GM12878 (cell line): ENCODE measurements around the gene HSP90AB1. TPM values are rescaled to one million over a fixed set of nuclear protein-coding genes. Genes with fewer than 3 reads are reported as not detected.
A peak's percentile ranks its signal among the peaks of the same experiment; 100 is the strongest.

Source experiments
- CBFB ChIP-seq: IDR thresholded peaks from 2 replicates; pipeline ENCODE4 v1.6.1; 2016; ENCODE audit warnings: antibody characterized with exemption, low read depth
- CBX5 ChIP-seq: sonication (generic); IDR thresholded peaks from 2 replicates; pipeline ENCODE4 v1.6.1; 2016; ENCODE audit warnings: low read depth, moderate library complexity, mild to moderate bottlenecking, inconsistent platforms
- CHD2 ChIP-seq: IDR thresholded peaks from 2 replicates; pipeline ENCODE4 v1.6.1; 2011; ENCODE audit warnings: low read depth, low read length, improper control_type of control experiment, borderline replicate concordance
- HDGF ChIP-seq: fragments of 450-650 bp; IDR thresholded peaks from 2 replicates; pipeline ENCODE4 v1.6.1; 2016; ENCODE audit warnings: antibody characterized with exemption
- IRF3 ChIP-seq: fragments of 450-650 bp; IDR thresholded peaks from 2 replicates; pipeline ENCODE4 v1.6.1; 2014; ENCODE audit warnings: mild to moderate bottlenecking
- NFXL1 ChIP-seq: fragments of 450-650 bp; IDR thresholded peaks from 2 replicates; pipeline ENCODE4 v1.6.1; 2017; ENCODE audit warnings: antibody characterized with exemption, mild to moderate bottlenecking, borderline replicate concordance
- NFYA ChIP-seq: IDR thresholded peaks from 2 replicates; pipeline ENCODE4 v1.6.1; 2011; ENCODE audit warnings: low read depth, mild to moderate bottlenecking, low read length, improper control_type of control experiment, borderline replicate concordance
- RBBP5 ChIP-seq: fragments of 200-600 bp; sonication (generic); conservative IDR thresholded peaks from 2 replicates; pipeline ENCODE4 v1.6.1; 2016
- SMAD5 ChIP-seq: IDR thresholded peaks from 2 replicates; pipeline ENCODE4 v1.6.1; 2016; ENCODE audit warnings: antibody characterized with exemption, low read depth
- SMC3 ChIP-seq: IDR thresholded peaks from 2 replicates; pipeline ENCODE4 v1.6.1; 2011; ENCODE audit warnings: low read length, improper control_type of control experiment, borderline replicate concordance
- SUZ12 ChIP-seq: fragments of 200-600 bp; sonication (generic); IDR thresholded peaks from one replicate; pipeline ENCODE4 v1.6.1; 2018; ENCODE audit warnings: antibody characterized with exemption, mild to moderate bottlenecking; ENCODE audit not compliant: unreplicated experiment
- TAF1 ChIP-seq: IDR thresholded peaks from 2 replicates; pipeline ENCODE4 v1.6.1; 2011; ENCODE audit warnings: mild to moderate bottlenecking, low read depth, low read length, borderline replicate concordance
- ZBTB4 ChIP-seq: fragments of 450-650 bp; formaldehyde crosslinking; IDR thresholded peaks from 2 replicates; pipeline ENCODE4 v1.4.0; 2022; ENCODE audit warnings: mild to moderate bottlenecking, moderate library complexity
- polyA plus RNA-seq, 11 experiments: library from polyadenylated mRNA; depleted of rRNA in 4 of 11; unstranded in 6 of 11; stranded (reverse) in 5 of 11; fragments of >200 nt; fragmentation: Nextera tagmentation in 4 of 11; fragmentation: Illumina TruSeq in 1 of 11; extraction: Ambion mirVana in 4 of 11; extraction: Trizol in 1 of 11; gene quantifications; 1 replicate in 1 of 11; 2 replicates in 10 of 11; pipeline versions ENCODE4 v1.2.1 to v1.2.3, GENCODE V29; 2011 to 2016; ENCODE audit warnings: inconsistent platforms in 2 of 11, missing spikeins in 2 of 11, low read depth in 1 of 11
- total RNA-seq, 4 experiments: library from RNA; depleted of rRNA in 3 of 4; stranded (reverse); fragments of >200 nt in 3 of 4; fragmentation: Illumina TruSeq in 1 of 4; extraction: Trizol in 1 of 4; gene quantifications; 2 replicates each; pipeline versions ENCODE4 v1.2.1 to v1.2.3, GENCODE V29; 2013 to 2021
- TF ChIP-seq, protein P1 (sequence below): fragments of 150-350 bp; IDR thresholded peaks from 2 replicates; pipeline ENCODE4 v1.6.1; 2014; ENCODE audit warnings: mild to moderate bottlenecking, low read depth, low read length
- TF ChIP-seq, protein P2 (sequence below): fragments of 450-650 bp; IDR thresholded peaks from 2 replicates; pipeline ENCODE4 v1.6.1; 2016; ENCODE audit warnings: mild to moderate bottlenecking
- TF ChIP-seq, protein P3 (sequence below): fragments of 450-650 bp; IDR thresholded peaks from 2 replicates; pipeline ENCODE4 v1.6.1; 2016; ENCODE audit warnings: mild to moderate bottlenecking, moderate library complexity, borderline replicate concordance

The HSP90AB1 gene
- total and polyA plus RNA-seq, 10 of the 15 experiments (the other 5 are each of a cell fraction or from before 2014, with no cell fraction given), result 988 to 1,682 (median 1,146) TPM

DNA sequence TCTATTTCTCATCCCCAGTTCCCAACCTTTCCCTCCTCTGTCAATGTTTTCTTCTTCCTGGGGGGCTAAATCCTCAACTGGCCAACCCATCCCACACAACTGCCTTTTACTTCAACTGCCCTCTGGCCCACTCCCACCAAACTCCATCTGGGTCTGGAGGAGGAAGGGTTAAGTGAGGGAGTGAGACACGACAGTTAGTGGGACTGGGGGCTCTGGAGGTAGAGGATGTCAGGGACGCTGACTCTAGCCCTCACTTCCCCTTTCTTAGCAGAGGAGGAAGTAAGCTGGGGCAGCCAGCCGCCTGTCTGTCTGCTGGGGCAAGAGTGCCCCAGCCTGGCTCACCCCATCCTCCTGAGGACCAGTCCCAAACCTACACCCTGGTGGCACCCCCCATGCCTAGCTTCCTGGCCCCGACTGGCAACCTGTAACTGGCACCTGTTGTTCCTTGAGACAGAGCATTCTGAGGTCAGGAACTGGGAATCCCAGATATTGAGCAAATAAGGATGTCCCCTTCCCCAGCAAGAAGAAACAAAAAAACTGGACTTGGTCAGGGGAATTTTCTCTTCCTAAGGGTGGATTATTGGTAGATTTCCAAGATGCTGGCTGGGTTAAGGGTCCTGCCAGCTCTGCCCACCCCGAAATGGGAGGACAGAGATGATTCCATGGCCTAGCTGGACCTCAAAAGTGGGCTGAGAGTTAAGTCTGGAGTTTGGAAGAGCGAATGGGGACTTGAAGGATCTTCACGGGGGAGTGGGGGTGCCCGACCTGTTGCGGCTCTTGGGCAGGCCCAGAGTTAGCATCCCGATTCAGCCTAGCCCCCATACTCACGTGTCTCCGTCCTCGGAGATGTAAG is 17.5 kb downstream of the HSP90AB1 start (continued):
- TF ChIP-seq, protein P1, sequence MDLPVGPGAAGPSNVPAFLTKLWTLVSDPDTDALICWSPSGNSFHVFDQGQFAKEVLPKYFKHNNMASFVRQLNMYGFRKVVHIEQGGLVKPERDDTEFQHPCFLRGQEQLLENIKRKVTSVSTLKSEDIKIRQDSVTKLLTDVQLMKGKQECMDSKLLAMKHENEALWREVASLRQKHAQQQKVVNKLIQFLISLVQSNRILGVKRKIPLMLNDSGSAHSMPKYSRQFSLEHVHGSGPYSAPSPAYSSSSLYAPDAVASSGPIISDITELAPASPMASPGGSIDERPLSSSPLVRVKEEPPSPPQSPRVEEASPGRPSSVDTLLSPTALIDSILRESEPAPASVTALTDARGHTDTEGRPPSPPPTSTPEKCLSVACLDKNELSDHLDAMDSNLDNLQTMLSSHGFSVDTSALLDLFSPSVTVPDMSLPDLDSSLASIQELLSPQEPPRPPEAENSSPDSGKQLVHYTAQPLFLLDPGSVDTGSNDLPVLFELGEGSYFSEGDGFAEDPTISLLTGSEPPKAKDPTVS, result no peak
- TF ChIP-seq, protein P2, sequence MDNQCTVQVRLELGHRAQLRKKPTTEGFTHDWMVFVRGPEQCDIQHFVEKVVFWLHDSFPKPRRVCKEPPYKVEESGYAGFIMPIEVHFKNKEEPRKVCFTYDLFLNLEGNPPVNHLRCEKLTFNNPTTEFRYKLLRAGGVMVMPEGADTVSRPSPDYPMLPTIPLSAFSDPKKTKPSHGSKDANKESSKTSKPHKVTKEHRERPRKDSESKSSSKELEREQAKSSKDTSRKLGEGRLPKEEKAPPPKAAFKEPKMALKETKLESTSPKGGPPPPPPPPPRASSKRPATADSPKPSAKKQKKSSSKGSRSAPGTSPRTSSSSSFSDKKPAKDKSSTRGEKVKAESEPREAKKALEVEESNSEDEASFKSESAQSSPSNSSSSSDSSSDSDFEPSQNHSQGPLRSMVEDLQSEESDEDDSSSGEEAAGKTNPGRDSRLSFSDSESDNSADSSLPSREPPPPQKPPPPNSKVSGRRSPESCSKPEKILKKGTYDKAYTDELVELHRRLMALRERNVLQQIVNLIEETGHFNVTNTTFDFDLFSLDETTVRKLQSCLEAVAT, result peak; percentile 93
- no peak for TF ChIP-seq IRF3
- TF ChIP-seq ZBTB4, result no peak
- TF ChIP-seq TAF1, result no peak
- no peak for TF ChIP-seq CBX5
- TF ChIP-seq CBFB, result no peak
- 0 out of 2 replicates have a peak, but pooled peaks have one; percentile 12 for TF ChIP-seq HDGF
- TF ChIP-seq NFYA, result no peak
- TF ChIP-seq SUZ12, result no peak
- TF ChIP-seq NFXL1, result no peak
- TF ChIP-seq CHD2, result no peak
- TF ChIP-seq, protein P3, sequence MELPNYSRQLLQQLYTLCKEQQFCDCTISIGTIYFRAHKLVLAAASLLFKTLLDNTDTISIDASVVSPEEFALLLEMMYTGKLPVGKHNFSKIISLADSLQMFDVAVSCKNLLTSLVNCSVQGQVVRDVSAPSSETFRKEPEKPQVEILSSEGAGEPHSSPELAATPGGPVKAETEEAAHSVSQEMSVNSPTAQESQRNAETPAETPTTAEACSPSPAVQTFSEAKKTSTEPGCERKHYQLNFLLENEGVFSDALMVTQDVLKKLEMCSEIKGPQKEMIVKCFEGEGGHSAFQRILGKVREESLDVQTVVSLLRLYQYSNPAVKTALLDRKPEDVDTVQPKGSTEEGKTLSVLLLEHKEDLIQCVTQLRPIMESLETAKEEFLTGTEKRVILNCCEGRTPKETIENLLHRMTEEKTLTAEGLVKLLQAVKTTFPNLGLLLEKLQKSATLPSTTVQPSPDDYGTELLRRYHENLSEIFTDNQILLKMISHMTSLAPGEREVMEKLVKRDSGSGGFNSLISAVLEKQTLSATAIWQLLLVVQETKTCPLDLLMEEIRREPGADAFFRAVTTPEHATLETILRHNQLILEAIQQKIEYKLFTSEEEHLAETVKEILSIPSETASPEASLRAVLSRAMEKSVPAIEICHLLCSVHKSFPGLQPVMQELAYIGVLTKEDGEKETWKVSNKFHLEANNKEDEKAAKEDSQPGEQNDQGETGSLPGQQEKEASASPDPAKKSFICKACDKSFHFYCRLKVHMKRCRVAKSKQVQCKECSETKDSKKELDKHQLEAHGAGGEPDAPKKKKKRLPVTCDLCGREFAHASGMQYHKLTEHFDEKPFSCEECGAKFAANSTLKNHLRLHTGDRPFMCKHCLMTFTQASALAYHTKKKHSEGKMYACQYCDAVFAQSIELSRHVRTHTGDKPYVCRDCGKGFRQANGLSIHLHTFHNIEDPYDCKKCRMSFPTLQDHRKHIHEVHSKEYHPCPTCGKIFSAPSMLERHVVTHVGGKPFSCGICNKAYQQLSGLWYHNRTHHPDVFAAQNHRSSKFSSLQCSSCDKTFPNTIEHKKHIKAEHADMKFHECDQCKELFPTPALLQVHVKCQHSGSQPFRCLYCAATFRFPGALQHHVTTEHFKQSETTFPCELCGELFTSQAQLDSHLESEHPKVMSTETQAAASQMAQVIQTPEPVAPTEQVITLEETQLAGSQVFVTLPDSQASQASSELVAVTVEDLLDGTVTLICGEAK, result no peak
- no peak for TF ChIP-seq SMC3
- no peak; the same call in 1 of the 2 replicates for TF ChIP-seq SMAD5
- no peak for TF ChIP-seq RBBP5
